Activated CD4-positive, alpha-beta T cell treated with anti-CD3 and anti-CD28 coated beads, Interleukin-10, Interleukin-2, amounts not matched to agents 100 ng/mL and 50 ng/mL, durations not matched to agents 16 hours and 8 hours (primary cell): ENCODE data around the gene CCL16.
"Not testable (repeated sequence)": the region's sequence is repeated elsewhere in the genome, so short reads cannot be mapped to it uniquely, and the experiment has no call there.

Experiments
- DNase-seq: peaks from one replicate; pipeline ENCODE4 v3.0.0-alpha.2; 2020

Gene CCL16

GRCh38 chr17:35981246-35981645 is at the start of gene CCL16:
TSS of gene CCL16 (minus strand) at chr17:35981497. CDS start at chr17:35981420, 77 bp downstream.
- no peak for DNase-seq

- DNase-seq: no peak
Measured at GRCh38 chr17:36030956-36031355, 49.7 kb upstream of the CCL16 start.

GRCh38 chr17:36027761-36028160 is 46.5 kb upstream of the CCL16 start:
- DNase-seq: no peak

GRCh38 chr17:36024106-36024869 is 43.0 kb upstream of the CCL16 start:
- DNase-seq: no peak

GRCh38 chr17:36019423-36019822 is 38.1 kb upstream of the CCL16 start:
- DNase-seq: no peak

- DNase-seq: no peak
Measured at GRCh38 chr17:36017799-36018198, 36.5 kb upstream of the CCL16 start, which contains the start of gene CCL23. TSS of gene CCL23 (minus strand) at chr17:36017972. CDS start at chr17:36017897, 75 bp downstream.

GRCh38 chr17:36016555-36016954 is 35.3 kb upstream of the CCL16 start:
- DNase-seq: no peak

GRCh38 chr17:36015895-36016294 is 34.6 kb upstream of the CCL16 start:
- not testable (repeated sequence) for DNase-seq

GRCh38 chr17:36014946-36015345 is 33.6 kb upstream of the CCL16 start:
- no peak for DNase-seq

- DNase-seq: no peak
Measured at GRCh38 chr17:36011201-36011600, 29.9 kb upstream of the CCL16 start.

- DNase-seq: no peak
Measured at GRCh38 chr17:36008998-36009665, 27.8 kb upstream of the CCL16 start.

- no peak for DNase-seq
Measured at GRCh38 chr17:36004594-36005108, 23.4 kb upstream of the CCL16 start.

- no peak for DNase-seq
Measured at GRCh38 chr17:36002631-36003030, 21.3 kb upstream of the CCL16 start.

GRCh38 chr17:36001862-36002603 is 20.7 kb upstream of the CCL16 start:
- DNase-seq: no peak

- DNase-seq: no peak
Measured at GRCh38 chr17:36001110-36001771, 19.9 kb upstream of the CCL16 start, which contains the start of gene CCL15. TSS of gene CCL15 (minus strand) at chr17:36001553. CDS start at chr17:36001492, 61 bp downstream.

- no peak for DNase-seq
Measured at GRCh38 chr17:36000732-36001109, 19.4 kb upstream of the CCL16 start.

- no peak for DNase-seq
Measured at GRCh38 chr17:35998756-35999155, 17.5 kb upstream of the CCL16 start.

GRCh38 chr17:35998018-35998545 is 16.8 kb upstream of the CCL16 start:
- DNase-seq: no peak

- DNase-seq: not testable (repeated sequence)
Measured at GRCh38 chr17:35995346-35995745, 14.0 kb upstream of the CCL16 start.

- no peak for DNase-seq
Measured at GRCh38 chr17:35991075-35991474, 9.8 kb upstream of the CCL16 start.

- DNase-seq: no peak
Measured at GRCh38 chr17:35988164-35988563, 6.9 kb upstream of the CCL16 start.

GRCh38 chr17:35986643-35987042 is 5.3 kb upstream of the CCL16 start, which contains the start of gene CCL14:
TSS of gene CCL14 (minus strand) at chr17:35986729. CDS start at chr17:35986649, 80 bp downstream.
- no peak for DNase-seq
